Measurements from ENCODE around the gene ELOA2. TPM values are rescaled to one million over a fixed set of nuclear protein-coding genes. Genes with fewer than 3 reads are reported as not detected.
"Not testable (repeated sequence)": the region's sequence is repeated elsewhere in the genome, so short reads cannot be mapped to it uniquely, and the experiment has no call there.

The ELOA2 gene, protein sequence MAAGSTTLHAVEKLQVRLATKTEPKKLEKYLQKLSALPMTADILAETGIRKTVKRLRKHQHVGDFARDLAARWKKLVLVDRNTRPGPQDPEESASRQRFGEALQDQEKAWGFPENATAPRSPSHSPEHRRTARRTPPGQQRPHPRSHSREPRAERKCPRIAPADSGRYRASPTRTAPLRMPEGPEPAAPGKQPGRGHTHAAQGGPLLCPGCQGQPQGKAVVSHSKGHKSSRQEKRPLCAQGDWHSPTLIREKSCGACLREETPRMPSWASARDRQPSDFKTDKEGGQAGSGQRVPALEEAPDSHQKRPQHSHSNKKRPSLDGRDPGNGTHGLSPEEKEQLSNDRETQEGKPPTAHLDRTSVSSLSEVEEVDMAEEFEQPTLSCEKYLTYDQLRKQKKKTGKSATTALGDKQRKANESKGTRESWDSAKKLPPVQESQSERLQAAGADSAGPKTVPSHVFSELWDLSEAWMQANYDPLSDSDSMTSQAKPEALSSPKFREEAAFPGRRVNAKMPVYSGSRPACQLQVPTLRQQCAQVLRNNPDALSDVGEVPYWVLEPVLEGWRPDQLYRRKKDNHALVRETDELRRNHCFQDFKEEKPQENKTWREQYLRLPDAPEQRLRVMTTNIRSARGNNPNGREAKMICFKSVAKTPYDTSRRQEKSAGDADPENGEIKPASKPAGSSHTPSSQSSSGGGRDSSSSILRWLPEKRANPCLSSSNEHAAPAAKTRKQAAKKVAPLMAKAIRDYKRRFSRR
- total RNA-seq (2014; rRNA removed; shearing (Covaris generic)): not detected in 2 replicates

DNA sequence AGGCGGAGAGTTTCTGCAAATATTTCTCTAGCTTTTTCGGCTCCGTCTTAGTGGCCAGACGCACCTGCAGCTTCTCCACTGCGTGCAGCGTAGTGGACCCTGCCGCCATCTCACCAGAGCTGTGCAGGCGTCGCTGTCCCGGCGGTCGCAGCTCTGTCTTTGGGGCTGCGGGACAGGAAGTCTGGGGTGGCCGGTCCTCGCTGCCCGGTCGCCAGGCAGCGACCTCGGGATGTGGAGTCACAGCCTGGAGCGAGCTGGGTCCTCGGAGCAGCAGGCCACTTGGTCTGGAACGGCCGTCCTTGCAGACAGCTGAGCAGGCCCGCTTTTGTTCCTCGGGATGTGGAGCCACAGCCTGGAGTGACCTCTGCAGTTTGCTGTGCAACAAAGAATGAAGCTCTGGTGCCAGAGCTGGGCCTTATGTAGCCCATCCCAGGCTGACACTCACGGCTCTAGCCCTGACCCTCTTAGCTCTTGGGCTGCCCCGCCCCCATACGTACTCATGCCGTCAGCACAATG, at the start of gene ELOA2:
Gene ELOA2 (minus strand): TSS at position 466 of the 516 bp plus-strand sequence. CDS start 357 bp downstream, at position 109.
- DNase-seq (ENCODE audit: low spot score): no peak

DNA sequence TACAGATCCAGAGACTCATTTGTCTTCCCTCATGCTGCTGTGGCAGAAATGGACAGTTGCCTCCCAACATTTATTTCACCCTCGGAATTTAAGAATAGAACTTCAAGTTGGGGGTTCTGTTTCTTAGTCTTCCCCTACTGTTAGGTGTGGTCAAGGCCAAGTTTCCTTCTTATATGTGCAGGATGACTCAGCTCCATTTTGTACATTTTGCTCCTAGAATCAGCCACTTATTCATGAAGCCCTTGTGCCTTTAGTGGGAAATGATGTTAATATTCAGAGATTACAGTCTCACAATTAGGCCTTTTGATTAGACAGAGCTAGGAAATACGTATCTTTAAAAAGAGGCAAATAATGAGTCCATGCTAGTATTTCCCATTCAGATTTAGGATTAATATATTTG, 46.2 kb upstream of the ELOA2 start:
- DNase-seq (ENCODE audit: low spot score): no peak

DNA sequence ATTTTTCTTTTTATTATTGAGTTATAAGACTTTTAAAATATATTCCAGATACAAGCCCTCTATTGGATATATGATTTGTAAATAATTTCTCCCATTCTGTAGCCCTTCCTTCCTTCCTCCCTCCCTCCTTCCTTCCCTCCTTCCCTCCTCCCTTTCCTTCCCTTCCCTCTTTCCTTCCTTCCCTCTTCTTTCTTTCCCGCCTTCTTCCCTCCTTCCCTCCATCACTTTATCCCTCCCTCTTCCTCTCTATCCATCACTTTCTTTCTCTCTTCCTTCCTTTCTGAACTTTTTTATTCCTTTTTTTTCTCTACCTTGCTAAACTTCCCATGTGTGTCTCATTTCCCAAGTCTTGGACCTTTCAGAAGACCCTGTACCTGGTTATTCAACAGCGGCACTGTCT, 45.5 kb upstream of the ELOA2 start:
- no peak for DNase-seq (ENCODE audit: low spot score)

DNA sequence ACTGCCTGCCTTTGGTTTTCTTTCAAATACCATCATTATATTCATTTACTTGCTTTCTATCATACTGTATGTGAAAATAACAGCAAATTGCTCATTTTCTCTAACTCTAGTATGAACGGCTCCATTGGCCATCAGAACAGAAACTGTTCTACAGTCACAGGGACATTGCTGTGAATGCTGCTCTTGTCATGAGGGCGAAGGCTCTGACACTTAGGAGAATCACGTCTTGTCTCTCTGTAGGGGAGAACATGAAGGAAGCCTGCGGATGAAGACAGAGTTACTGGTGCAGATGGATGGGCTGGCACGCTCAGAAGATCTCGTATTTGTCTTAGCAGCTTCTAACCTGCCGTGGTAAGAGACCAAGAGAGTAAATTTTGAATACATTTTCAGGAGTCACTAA, 41.7 kb upstream of the ELOA2 start:
- no peak for DNase-seq (ENCODE audit: low spot score)

DNA sequence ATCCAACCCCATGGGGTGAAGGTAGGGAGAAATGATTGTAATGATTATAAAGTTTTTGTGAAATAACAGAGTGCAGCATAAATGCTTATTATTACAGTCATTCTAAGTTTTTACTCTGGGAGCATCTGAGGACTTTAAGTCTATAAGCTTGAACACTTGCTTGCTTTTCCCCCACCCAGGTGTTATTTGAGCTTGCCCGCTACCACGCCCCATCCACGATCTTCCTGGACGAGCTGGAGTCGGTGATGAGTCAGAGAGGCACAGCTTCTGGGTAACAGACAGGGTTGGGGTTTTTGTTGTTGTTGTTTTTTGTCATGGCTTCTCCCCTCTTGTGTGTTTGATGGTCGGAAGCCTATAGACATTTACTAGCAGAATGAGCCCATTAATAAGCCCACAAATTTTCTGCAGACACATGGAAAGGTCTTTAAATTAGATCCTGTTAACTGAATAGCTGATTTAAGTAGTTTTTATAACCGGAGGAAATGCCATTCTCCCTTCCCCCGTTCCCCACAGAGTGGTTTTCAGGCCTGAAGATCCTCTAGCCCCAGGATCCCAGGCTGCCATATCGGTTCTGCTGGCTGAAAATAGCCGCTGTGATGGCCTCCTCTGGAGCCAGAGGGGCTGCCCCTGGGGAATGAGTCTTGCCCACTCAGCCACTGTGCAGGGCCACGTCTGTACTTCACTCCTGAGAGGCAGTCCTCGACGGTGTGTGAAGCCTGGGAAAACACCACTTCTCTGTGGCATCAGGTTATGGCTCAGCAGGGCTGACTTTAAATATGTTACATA, 39.9 kb upstream of the ELOA2 start:
- no peak for DNase-seq (ENCODE audit: low spot score)

DNA sequence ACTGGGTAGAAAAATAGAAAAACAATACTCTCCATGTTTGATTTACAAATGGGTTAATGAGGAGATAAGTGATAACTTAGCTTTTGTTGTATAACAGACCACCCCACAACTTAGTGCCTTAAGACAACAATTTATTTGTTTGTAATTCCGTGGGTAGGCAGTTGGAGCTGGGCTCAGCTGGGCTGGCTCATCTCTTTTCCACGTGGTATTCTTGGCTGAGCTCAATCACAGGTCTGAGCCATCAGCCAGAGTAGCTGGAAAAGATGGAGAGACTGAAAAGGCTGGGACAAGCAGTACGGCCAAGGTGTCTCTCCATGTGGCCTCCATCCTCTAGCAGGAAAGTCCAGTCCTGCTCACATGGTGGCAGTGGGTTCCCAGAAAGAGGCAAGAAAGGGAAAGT, 32.2 kb upstream of the ELOA2 start:
- DNase-seq (ENCODE audit: low spot score): no peak

DNA sequence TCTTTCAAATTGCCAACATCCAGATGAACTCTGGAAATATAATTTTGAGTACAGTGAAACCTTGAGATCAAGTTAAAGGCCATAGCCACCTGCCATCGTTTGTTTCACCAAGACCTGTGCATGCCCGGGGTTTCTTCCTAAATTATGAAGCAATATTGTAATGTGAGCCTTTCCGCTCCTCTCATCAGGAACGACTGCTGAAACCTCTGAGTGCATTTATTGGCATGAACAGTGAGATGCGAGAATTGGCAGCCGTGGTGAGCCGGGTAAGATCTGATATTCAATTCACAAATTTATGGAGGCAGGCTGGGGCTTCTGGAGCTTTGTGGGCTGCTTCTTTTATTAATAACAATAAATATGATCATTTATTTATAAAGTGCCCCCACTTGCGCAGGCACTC, 27.7 kb upstream of the ELOA2 start:
- no peak for DNase-seq (ENCODE audit: low spot score)

DNA sequence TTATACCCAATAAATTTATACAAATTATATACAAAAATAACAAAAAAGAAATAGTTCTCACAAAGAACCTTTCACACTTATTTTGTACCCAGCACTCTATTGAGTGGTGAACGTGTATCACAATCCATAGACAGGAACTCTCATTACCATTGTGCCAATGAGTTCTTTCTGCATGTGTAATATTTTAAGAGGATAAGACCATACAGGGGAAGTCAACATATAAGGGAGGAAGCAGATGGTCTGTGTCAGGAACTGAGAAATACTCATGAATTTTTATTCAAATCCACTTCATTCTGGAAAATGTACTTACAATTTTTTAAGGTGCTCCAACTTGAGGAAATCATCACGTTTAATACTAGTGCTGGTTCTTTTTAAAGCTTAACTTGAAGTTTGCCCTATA, 27.1 kb upstream of the ELOA2 start:
- DNase-seq (ENCODE audit: low spot score): no peak

DNA sequence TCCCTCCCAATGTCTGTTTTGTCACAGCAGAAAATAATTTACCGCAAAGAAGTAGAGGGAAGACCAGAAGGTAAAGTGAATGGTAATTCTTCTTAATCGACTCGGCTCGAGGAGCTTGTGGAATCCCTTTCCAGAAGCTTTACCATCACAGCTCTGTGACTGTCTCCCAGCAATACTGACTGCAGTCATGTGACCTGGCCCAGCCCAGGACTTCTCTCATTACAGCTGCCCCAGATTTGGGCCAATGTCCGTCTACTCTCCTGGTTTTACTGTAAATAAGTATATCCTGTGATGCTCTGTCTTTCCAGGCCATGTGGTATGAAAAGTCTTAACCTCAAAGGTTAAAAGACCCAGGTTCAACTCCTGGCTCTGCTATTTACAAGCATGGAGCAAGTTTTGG, 18.9 kb upstream of the ELOA2 start:
- no peak for DNase-seq (ENCODE audit: low spot score)

DNA sequence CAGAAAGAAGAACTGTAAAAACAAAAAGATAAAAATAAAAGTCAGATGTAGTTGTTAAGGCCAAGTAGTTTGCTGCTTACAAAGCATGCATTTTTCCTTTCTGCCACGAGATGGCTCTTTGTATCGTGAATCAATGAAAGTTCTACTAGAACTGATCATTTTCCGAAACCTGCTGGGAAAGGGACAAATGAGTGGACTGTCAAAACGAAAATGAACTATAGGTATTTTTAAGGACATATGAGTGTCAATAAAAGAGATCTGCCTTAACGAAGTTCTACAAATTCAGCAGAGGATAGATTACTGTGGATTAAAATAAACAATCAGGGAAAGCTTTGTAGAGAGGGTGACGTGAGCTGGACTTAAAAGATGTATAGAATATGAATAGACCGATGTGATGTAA, 15.0 kb upstream of the ELOA2 start:
- peak; percentile 46 for DNase-seq (ENCODE audit: low spot score)

DNA sequence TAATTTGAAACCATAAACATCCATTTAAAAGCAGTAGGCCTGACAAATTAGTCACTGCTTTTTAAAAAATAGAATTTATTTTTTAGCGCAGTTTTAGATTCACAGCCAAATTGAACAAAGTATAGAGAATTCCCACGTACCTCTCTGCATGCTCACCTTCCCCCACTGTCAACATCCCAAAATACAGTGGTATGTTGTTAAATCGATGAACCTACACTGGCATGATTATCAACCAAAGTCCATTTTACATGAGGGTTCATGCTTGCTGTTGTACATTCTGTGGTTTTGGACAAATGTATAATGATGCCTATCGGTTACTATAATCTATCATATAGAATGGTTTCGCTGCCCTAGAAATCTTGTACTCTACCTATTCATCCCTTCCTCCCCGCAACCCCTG, 5.6 kb upstream of the ELOA2 start:
- DNase-seq (ENCODE audit: low spot score): no peak

DNA sequence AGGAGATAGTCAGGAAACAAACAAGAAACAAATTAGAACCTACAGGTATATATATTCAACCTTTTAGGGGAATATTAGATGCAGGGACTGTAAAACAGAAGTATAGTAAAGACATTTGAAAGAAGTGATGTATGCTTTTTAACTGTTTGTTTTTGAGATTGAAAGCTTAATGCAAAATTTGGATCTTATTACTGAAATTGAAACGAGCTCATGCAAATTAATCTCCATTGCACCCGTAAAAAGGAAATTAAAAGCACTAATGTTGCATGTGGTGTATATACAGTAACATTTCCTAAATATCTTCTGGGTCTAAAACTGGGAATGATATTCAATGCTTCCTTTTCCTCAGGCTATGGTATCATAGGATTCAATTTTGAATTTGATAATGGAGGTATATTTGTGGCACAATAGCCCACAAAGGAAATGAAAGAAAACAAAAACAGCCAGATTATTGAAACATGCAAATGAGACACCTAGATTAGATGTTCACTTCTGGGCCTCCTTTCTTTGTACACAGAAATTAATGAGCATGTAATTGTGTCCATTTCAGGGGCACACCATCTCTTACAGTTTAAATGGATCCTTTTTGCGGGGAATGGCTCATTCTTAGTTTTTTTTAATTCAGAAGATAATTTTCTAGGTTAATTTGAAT, 1.6 kb upstream of the ELOA2 start:
- DNase-seq (ENCODE audit: low spot score): no peak

DNA sequence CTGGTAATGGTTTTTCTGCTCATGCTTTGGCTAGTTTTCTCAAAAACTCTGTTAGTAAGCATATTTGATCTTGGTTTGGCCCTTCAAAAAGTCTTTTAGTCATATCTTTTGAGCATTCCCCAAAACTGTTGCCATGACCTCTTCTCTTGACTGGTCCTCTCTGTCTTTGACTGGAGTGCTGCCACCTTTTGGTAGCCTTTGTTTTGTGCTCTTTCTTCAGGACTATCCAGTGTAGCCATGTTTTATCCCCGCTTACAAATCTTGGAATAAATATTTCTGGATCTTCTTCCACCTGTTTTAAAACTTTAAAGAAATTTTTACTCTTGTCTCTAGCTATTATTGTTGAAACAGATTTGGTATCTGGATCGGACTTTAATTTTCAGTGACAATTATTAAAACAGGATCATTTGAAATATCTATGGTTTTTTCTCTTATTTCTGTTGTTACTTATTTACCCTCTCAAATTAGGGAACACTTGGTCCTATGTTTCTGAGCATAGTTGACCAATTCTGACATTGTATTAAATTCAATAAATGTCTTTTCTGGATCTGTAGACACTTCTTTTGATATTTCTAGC, 965 bp upstream of the ELOA2 start:
- DNase-seq (ENCODE audit: low spot score): peak; percentile 36

DNA sequence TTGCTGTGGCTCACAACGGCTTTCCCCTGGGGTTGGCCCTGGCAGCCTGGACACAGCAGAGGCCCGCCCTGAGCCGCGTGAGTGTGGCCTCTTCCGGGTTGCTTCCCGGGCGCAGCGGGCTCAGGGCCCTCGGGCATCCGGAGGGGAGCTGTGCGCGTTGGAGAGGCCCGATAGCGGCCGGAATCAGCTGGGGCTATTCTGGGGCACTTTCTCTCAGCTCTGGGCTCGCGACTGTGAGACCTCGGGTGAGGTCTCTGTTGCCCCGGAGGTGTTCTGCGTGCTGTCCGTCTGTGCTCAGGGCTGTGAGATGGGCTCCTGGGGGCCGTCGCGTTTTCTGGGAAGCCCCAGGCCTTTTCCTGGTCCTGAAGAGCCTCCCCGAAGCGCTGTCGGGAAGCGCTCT, 830 bp downstream of the ELOA2 start:
- DNase-seq (ENCODE audit: low spot score): not testable (repeated sequence)

DNA sequence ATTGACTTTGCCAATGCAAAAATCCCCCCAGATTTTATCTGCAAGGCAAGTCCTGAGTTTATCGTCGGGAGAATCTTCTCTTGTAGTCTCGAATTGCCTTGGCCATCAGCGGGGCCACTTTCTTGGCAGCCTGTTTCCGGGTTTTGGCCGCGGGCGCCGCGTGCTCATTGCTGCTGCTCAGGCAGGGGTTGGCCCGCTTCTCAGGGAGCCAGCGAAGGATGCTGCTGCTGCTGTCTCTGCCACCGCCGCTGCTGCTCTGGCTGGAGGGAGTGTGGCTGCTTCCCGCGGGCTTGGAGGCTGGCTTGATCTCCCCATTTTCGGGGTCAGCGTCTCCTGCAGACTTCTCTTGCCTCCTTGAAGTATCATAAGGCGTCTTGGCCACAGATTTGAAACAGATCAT, 2.5 kb downstream of the ELOA2 start:
- DNase-seq (ENCODE audit: low spot score): no peak

DNA sequence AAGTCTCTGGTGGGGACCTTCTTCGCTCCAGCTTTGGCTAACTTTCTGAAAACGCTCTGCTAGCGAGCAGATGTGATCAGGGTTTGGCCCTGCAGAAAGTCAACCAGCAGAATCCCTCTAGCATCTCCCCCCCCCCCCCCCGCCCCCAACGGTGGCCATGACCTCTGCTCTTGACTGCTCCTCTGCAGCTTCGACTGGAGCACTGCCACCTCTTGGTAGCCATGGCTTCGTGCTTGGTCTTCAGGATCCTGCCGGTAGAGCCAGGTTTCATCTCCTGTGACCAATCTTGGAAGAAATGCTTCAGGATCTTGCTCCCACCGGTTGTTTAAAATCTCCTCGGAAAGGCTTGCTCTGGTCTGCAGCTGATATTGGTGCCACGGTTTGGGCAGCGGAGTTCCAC, 4.5 kb downstream of the ELOA2 start:
- not testable (repeated sequence) for DNase-seq (ENCODE audit: low spot score)

DNA sequence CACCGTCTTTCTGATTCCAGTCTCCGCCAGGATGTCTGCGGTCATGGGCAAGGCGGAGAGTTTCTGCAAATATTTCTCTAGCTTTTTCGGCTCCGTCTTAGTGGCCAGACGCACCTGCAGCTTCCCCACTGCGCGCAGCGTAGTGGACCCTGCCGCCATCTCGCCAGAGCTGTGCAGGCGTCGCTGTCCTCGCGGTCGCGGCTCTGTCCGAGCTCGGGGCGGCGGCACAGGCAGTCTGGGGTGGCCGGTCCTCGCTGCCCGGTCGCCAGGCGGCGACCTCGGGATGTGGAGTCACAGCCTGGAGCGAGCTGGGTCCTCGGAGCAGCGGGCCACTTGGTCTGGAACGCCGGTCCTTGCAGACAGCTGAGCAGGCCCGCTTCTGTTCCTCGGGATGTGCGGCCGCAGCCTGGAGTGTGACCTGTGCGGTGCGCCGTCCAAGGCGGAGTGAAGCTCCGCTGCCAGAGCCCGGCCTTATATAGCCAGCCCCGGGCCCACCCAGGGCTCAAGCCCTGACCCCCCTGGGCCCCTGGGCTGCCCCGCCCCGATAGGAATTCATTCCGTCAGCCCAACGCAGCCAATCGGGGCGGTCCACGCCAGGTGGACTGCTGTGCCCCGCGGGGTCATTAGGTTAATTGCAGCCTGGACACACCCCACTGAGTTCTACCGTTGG, 5.6 kb downstream of the ELOA2 start:
- not testable (repeated sequence) for DNase-seq (ENCODE audit: low spot score)

DNA sequence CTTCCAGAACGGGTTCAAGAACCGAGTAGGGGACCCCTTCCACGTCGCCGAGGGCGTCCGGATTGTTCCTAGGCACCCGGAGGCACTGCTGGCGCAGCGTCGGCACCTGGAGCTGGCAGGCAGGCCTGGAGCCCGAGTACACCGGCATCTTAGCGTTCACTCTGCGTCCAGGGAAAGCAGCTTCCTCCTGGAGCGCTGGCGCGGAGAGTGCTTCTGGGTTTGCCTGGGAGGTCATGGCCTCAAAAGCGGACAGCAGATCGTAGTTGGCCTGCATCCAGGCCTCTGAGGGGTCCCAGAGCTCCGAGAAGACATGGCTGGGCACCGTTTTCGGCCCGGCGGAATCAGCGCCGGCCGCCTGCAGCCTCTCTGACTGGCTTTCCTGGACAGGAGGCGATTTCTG, 6.7 kb downstream of the ELOA2 start:
- DNase-seq (ENCODE audit: low spot score): not testable (repeated sequence)

DNA sequence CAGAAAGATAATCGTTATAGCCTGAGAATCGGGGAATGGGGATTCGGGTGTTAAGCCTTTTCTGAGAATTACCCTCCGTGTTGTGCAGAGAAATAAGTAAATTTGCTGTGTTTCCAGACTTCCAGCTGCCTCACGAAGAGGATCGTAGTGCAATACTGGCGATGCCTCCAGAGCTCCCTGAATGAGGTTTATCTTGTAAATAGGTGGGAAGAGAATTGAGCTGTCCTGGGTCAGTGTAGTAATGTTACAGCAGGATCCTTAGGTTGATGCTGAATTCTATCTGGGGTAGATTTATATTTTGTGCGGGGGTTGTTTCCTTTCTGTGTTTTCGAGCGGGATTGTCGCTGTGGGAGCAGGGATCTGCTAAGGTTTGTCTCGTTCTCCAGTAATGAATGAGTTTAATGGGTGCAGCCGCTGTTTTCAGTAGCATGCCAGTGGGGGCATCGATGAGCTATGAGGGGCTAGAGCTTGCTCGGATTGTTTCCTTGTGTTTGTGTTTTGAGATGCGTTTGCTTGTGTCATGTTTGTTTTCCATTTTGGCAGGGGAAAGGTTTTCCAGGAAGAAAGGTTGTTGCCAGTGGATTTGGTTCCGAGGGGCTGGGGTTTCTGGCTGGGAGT, 9.8 kb downstream of the ELOA2 start:
- DNase-seq (ENCODE audit: low spot score): not testable (repeated sequence)

All from HT-29 (cell line).